GM13976 (cell line): ENCODE results near the gene CALML3.
"Not testable (repeated sequence)": the region's sequence is repeated elsewhere in the genome, so short reads cannot be mapped to it uniquely, and the experiment has no call there.

Source experiments
- DNase-seq: peaks from one replicate; pipeline ENCODE4 v3.0.0; 2012; ENCODE audit warnings: low spot score
- in situ Hi-C: fragments of 300-500 bp; cut with MboI; formaldehyde crosslinking; loops from one replicate; pipeline ENCODE4 v1.12.0; 2022; ENCODE audit warnings: low sequenced_read_pairs, mixed read lengths, inconsistent platforms; ENCODE audit not compliant: unreplicated experiment
- TF ChIP-seq, protein P1 (sequence below): IDR thresholded peaks from 2 replicates; pipeline ENCODE4 v1.5.1; 2012; ENCODE audit warnings: borderline replicate concordance, mild to moderate bottlenecking; ENCODE audit not compliant: insufficient read depth; ENCODE audit errors: extremely low read depth, missing control alignments, control extremely low read depth

CALML3 gene

DNA sequence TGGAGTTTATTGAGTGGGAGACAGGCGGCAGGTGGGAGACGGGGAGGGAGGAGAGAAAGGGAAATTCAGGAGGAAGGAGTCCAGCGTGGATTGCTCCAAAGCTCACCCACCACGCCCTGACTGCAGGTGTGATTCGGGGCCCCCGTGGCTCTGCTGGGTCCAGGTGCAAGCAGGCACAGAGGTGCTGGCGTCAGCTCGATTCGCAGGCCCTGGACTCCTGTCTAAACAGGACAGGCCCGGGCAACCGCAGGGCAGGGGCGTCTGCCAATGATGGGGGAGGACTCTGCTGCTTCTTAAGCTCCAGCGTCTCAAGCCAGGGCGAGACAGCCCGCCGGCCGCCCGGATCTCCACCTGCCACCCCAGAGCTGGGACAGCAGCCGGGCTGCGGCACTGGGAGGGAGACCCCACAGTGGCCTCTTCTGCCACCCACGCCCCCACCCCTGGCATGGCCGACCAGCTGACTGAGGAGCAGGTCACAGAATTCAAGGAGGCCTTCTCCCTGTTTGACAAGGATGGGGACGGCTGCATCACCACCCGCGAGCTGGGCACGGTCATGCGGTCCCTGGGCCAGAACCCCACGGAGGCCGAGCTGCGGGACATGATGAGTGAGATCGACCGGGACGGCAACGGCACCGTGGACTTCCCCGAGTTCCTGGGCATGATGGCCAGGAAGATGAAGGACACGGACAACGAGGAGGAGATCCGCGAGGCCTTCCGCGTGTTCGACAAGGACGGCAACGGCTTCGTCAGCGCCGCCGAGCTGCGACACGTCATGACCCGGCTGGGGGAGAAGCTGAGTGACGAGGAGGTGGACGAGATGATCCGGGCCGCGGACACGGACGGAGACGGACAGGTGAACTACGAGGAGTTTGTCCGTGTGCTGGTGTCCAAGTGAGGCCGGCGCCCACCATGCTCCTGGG lies at the start of gene CALML3:
TSS of gene CALML3 (plus strand) at position 321 of the 920 bp plus-strand sequence. CDS start at position 446, 125 bp downstream.
- TF ChIP-seq, protein P1, sequence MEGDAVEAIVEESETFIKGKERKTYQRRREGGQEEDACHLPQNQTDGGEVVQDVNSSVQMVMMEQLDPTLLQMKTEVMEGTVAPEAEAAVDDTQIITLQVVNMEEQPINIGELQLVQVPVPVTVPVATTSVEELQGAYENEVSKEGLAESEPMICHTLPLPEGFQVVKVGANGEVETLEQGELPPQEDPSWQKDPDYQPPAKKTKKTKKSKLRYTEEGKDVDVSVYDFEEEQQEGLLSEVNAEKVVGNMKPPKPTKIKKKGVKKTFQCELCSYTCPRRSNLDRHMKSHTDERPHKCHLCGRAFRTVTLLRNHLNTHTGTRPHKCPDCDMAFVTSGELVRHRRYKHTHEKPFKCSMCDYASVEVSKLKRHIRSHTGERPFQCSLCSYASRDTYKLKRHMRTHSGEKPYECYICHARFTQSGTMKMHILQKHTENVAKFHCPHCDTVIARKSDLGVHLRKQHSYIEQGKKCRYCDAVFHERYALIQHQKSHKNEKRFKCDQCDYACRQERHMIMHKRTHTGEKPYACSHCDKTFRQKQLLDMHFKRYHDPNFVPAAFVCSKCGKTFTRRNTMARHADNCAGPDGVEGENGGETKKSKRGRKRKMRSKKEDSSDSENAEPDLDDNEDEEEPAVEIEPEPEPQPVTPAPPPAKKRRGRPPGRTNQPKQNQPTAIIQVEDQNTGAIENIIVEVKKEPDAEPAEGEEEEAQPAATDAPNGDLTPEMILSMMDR: no peak
- in situ Hi-C loops: no loop called here
- no peak for DNase-seq

DNA sequence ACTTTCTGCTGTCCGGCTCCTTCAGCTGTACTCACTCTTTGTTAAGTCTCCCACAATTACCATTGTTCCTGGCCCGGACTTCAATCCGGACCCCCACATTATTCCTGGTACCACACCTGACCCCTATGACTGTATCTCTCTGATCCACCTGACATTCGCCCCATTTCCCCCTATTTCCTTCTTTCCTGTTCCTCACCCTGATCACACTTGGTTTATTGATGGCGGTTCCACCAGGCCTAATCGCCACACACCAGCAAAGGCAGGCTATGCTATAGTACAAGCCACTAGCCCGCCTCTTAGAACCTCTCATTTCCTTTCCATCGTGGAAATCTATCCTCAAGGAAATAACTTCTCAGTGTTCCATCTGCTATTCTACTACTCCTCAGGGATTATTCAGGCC lies 49.7 kb upstream of the CALML3 start:
- in situ Hi-C loops, DNase-seq: not testable (repeated sequence)

DNA sequence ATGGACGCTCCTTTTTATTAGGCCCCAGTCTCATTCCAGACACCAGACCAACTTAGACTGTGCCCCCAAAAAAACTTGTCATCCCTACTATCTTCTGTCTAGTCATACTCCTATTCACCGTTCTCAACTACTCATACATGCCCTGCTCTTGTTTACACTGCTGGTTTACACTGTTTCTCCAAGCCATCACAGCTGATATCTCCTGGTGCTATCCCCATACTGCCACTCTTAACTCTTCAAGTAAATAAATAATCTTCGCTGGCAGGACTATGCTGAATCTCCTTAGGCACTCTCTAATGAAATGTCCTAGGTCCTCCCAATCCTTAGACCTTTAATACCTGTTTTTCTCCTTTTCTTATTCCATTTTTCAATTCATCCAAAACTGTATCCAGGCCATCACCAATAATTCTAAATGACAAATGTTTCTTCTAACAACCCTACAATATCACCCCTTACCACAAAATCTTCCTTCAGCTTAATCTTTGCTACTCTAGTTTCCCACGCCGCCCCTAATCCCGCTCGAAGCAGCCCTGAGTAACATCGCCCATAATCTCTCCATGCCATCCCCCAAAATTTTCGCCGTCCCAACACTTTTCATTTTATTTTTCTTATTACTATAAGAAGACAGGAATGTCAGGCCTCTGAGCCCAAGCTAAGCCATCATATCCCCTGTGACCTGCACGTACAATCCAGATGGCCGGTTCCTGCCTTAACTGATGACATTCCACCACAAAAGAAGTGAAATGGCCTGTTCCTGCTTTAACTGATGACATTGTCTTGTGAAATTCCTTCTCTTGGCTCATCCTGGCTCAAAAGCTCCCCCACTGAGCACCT lies 48.6 kb upstream of the CALML3 start:
- DNase-seq, in situ Hi-C loops: not testable (repeated sequence)

DNA sequence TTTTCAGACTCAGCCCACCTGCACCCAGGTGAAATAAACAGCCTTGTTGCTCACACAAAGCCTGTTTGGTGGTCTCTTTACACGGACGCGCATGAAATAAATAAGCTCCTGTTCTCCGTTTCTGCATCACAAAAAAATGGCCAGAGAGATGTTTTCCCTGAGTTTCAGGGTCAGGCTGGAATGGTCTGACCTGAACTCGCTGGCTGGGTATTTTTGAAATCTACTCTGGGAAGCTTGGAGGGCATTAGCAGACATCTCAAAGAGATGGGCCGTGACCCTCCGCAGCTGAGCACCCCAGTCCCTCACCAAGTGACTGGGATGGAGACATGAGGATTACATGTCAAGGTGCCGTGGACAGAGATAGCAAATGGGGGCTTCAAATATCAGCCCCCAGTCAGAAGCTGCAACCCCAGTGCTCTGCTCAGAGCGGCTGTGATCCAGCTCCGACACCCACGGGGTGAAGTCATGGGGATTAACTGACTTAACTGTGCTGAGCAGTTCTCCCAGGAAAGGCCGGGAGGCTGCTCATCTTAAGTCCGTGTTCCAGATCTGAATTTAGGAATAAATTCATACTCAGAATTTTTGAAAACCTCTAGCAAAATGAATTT lies 47.7 kb upstream of the CALML3 start:
- DNase-seq: no peak
- TF ChIP-seq, protein P1: no peak
- in situ Hi-C loops: no loop called here

DNA sequence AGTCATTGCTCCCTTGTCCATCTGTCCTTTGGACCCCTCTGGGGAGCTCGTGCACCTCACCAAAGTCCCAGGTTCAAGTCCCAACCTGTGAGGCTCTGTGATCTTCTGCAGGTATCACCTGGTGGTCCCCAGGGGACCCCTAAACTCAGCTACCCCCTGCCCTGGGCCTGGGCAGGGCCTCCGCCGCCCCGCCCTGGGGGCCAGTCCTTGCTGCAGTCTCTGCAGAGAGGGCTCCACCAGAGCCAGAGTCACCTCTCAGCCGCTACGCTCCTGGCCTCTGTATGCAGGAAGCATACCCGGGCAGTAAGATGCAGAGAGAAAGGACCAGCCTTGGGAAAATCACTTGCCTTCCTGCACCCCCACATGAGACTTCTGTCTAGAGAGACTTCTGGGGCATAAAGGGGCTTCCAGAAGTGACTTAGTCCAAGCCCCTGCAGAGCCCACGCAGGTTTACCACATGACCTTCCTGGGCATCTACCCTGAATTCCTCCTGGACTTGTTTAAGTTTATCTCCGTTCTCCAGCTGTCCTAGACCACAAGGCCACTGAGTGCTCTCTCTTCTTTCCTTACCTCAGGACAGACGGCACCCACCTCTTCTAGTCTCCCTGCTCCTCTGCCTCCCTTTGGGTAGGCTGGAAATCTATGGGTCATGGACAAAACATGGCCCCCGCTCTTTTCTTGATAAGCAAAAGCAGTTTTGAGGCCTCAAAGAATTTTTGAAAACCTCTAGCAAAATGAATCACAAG lies 46.6 kb upstream of the CALML3 start:
- DNase-seq: peak; percentile 23
- in situ Hi-C loops: no loop called here
- TF ChIP-seq, protein P1: no peak

DNA sequence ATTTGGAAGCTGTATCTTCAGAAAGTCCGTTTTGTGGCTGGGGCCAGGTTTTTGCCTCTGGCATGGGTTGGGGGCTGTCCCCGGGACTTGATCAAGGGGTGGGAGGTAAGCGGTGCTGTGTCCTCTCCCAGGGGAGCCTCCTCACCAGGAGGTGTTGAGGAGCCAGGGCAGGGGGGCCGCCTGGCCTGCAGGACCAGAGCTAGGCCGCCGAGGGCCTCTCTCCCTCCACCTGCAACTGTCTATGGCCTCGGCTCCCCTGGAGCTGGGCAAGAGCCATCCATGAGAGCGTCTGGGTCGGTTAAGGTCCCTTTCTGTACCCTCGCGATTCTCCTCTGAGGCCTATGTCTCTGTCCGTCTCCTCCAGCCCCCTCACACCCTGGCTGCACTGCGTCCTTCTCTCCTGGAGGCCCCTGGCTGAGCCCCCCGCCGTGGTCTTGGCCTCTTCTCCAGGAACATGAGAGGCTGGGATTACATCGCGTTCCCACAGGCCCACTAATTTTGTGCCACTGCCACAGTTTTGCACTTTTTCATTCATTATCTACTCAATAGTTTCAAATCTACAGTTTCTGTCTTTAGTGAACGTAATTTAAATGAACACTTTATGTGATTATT lies 46.0 kb upstream of the CALML3 start:
- TF ChIP-seq, protein P1: no peak
- in situ Hi-C loops: no loop called here
- no peak for DNase-seq
